ENCODE data around the gene KLF13.
"Not testable (repeated sequence)": the region's sequence is repeated elsewhere in the genome, so short reads cannot be mapped to it uniquely, and the experiment has no call there.

Gene KLF13

DNA sequence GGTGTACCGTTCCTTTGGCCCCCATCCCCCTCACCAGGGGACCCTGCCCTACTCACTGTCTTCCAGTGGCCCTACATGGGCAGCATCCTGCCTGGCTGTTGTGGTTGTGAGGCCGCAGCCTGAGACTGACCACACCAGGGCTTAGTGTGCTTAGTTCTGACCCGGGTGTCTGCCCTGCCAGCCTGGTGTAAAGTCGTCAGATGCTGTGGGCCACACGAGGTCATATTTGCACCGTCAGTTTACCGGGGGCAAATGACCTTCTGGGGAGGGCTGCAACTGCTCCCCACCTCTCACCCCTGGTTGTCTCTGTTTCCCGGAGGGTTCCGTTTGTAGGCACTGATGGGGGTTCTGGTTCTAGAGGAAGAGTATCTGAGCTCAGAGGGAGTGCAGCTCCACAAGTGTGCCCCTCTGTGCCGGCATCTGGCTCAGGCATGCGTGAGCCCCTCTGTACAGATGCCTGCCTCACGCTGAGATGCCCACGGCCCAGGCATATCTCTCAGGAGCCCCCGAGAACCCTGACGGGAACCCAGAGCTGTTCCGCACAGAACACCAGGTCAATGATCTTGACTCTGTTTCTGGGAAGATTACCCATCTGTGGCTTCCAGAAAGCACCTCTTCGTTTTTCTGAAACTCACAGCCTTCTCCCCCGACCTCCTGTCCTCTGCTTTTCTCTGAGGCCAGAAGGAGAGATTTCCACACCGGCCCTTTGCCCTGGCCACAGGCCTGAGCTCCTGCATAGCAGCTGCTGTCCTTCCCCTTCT lies 19.2 kb downstream of the KLF13 start:
- DNase-seq (ENCODE audit: low read depth): no peak

DNA sequence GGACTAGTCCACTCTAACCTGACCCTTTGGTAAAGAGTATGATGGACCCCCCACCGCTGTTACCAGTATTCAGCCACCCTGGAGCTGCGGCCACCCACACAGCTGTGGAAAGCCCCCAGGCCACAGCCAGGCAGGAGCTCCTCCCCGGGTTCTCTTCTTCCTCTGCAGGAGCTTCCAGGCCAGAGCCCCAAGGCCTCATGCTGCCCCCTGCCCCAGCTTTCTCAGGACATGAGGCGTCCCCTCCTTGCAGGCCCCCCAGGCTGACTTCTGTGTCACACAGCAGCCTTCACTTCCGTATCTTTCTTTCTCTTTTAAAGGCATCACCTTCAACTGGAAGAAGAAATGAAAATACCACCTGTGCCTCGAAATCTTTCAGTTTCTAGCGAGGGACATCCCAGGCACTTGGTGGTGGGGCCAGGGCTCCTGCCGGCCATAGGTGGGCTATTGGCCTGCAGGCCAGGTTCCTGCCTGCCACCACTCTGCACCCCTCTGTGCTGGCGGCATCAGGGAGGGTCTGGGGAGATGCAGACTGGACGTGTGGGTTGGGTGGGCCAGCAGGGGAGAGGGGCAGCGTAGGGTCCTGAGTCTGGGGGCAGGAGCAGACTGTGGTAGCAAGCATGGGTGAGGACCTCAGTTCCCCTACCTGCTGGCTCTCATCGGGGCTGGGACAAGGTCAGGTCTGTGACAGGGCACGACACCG lies 19.9 kb downstream of the KLF13 start:
- no peak for DNase-seq (ENCODE audit: low read depth)

DNA sequence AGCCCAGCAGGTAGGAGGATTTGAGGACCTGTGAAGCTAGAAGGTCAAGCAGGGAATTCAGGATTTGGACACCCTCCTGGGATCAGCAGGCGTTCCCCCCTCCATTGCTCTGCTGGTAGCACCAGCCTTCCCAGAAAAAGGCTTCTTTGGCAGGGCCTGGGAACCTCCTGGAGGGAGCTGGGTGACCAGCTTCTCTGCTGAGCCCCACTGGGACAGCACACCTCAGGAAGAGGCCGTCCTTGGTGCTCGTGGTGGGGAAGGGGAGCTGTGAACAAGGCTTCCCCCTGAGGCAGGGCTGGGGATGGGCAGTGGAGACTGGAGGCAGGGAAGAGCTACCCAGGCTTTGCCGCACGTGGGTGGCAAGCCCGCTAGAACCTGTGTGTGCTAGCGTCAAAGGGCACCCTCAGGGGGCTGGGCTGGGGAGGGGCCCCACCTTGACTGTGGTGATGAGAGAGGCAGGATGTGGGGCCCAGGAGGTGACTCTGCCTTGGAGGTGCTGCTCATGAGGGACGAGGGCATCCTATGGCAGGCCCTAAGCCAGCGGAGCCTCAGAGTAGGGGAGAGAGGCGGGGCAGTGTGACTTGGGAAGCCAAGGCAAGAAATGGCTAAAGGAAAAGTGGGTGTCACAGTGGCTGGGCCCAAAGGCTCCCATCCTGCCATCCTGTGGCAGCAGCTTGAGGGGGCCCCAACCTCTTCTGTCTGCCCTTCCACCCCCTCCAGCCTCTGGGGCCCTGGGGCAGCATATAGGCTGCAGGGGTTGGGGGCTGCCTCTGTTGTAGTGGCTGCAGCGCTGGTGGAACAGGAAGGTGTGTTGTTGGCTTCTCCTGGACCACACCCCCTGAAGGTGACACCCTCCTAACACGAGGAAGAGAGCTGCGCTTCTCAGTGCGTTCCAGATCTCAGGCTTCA lies 20.7 kb downstream of the KLF13 start:
- peak; percentile 81 for DNase-seq (ENCODE audit: low read depth)

DNA sequence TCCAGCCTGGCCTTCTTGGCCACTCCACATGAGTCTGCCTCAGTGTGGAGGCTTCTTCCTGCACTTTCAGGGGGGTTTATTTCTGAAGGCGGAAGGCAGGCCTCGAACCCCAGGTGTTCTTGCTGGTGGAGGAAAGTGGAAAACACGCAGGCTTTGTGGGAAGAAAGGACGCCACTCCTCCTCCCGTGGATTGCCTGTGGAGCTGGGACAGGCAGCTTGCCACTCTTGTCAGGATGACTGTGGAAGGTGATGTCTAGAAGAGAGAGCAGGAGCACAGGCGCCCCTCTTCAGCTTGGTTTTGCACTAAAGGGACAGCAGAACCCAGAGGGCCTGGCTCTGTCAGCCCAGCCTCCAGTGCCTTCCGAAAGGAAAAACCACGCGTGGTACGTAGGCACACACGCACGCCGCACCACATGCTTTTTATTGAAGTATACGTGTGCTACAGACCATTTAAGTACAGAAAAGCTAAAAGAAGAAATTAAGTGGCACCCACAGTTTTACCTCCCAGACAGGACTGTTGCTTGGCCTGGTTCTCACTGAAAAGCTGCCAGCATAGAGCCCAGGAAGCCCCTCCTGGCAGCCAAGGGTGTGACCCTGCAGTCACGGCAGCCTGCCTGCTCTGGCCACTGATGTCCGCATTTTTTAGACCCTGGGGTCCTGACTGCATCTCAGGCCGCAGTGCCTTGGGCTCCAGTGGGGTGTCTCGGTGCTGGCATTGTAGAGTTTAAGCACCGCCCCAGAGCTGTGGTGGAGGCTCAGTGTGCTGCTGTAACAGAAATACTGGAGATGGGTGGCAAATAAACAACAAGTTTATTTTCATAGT lies 21.6 kb downstream of the KLF13 start:
- DNase-seq (ENCODE audit: low read depth): no peak

- no peak for DNase-seq (ENCODE audit: low read depth)
These were observed 22.9 kb downstream of the KLF13 start for GRCh38 chr15:31349233-31350141.

DNA sequence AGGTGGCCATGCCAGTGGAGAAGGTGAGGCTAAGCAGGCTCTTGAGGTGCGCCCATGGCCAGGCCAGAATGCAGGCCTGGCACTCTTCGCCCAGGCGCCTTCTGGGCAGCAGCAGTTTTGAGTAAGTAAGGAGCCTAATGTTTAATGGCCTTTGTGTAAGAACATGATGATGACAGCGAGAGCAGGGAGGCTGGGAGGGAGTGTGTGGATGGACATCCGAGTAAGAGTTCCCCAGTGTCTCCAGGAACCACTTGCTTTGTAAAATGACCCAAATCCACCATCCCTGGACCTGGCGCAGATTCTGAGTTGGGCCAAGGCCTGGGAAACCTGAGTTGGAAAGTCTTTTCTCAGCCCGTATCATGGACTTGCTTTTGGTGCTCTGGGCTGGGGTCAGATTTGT lies 24.1 kb downstream of the KLF13 start:
- DNase-seq (ENCODE audit: low read depth): no peak

GRCh38 chr15:31352339-31352751 lies 25.7 kb downstream of the KLF13 start:
- DNase-seq (ENCODE audit: low read depth): no peak

- no peak for DNase-seq (ENCODE audit: low read depth)
These were observed 26.5 kb downstream of the KLF13 start for GRCh38 chr15:31352911-31353811.

GRCh38 chr15:31353931-31354330 lies 27.3 kb downstream of the KLF13 start:
- no peak for DNase-seq (ENCODE audit: low read depth)

- not testable (repeated sequence) for DNase-seq (ENCODE audit: low read depth)
These were observed 29.5 kb downstream of the KLF13 start for GRCh38 chr15:31356097-31356496.

DNA sequence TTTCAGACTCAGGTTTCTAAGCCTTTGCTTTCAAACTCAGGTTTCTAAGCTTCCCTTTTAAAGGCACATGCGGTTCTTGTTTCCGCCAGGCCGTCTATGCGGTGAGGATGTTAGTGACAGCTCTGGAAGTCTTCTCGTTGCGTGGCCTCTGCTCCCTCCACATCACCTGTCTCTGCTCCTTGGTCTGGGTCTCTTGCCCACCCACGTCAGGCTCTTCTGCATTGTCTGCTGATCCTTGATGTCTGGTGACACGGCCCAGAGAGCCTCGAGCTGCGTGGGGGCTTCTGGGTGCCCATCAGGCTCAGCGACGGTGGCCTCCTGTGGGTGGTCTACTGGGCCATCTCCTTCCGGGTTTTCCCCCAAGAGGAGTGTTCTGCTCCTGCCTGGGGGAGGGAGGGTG lies 30.5 kb downstream of the KLF13 start:
- no peak for DNase-seq (ENCODE audit: low read depth)

DNA sequence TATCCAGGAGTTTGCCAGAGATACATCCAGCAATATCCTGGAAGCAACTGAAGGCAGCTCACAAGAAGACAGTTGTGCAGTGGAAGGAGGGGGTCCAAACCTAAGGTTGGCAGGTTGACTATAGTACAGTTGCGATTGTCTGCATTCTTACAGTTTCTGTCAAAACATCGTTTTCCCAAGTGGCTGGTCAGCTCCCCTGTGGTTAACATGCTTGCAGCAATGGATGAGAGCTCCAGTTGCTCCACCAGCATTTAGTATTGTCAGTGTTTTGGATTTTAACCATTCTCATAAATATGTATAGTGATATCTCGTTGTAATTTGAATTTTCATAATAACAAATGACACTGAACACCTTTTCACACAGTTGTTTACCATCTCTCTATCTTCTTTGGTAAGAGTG lies 31.5 kb downstream of the KLF13 start:
- DNase-seq (ENCODE audit: low read depth): no peak

DNA sequence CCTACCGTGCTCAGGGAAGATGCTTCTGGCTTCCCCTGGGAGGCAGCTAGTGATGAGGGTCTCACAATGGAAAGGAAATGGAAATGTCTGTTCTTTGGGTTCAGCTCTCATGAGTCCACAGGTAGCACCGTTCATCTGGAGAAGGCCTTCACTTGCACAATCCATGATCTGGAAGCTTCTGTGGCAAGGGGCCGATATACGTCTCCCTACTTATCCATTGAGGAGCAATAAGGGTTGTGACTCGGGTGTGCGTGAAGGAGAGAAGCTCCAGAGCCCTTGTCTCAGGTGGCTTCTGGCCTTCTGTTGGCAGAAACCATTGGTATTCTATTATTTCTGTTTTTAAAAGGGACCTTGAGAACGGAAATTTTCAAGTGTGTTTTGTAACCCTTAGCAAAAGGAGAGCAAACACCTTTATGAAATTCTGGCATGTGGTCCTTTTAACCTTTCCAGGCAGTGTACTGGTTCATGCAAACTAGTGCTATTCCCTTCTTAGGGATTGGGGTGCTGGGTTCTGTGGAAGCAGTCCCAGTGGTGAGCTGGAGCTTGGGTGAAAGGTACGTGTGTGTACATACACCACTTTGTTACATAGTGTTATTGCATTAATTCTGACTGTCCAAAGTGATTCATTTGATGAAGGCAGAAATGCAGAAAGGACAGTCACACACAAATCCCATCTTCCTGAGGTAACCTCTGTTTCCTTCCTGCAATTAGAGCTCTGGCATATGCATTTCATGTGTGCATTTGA lies 32.5 kb downstream of the KLF13 start:
- no peak for DNase-seq (ENCODE audit: low read depth)

DNA sequence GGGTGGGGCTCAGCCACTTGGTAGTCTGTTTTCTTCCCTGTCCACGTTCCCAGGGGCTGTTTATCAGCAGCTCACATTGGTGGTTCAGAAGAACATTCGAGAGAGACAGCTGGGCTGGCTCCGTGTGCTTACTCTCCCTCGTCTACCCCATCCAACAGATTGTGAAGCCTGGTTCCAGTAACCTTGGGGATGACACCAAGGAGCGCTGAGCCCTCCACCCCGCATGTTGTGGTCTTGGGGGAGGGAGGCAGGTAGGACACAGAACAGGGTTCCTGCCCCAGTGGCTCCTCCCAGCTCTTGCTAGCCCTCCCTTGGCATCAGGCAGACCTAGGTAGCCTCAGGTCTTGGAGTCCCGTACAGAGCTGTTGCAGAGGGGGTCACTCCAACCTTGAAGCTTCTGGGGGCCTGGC lies 33.1 kb downstream of the KLF13 start:
- DNase-seq (ENCODE audit: low read depth): no peak

- DNase-seq (ENCODE audit: low read depth): no peak
These were observed 33.5 kb downstream of the KLF13 start for GRCh38 chr15:31360158-31360561.

- peak; percentile 60 for DNase-seq (ENCODE audit: low read depth)
These were observed 34.5 kb downstream of the KLF13 start for GRCh38 chr15:31360843-31361763.

DNA sequence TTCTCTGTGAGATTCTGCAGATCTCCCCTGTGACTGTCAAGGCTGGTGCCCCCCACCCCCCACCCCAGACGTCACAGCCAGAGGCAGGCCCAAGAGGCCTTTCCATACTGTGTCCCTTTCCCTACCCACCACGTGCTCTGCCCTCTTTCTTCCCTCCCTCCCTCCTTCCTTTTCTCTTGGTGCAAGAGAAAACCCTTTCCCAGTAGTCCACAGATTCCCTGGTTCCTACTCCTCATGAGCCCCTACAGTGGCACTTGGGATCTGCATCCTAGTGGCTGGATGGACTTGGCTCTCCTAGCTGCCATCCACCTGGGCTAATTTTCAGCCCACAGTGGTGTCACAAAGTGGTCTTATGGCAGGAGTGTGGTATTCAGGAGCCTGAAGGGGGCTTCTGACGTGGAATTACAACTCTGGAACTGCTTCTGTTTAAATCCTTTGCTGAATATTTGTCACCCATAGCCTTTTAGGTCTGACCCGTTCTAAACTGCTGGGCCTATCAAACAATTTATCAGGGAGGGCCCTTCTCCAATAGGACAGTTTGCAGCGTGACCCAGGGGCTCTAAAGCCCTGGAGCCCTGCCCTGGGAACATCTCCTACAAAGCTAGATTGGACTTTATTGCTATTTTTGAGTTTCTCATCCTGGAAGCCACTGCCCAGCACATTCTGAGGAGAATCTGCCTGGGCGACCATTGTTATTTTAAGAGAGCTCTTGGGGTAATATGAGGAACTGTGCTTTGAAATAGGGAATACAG lies 35.3 kb downstream of the KLF13 start:
- DNase-seq (ENCODE audit: low read depth): no peak

Data from activated gamma-delta T cell treated with anti-CD3 and anti-CD28 coated beads, Interleukin-2, amount 50 U/mL, for 16 hours (primary cell).